GM19193 (cell line): ENCODE measurements around the gene WDR26.

ENCODE experiments used
- POLR2A ChIP-seq: IDR thresholded peaks from 4 replicates; pipeline ENCODE4 v1.6.1; 2011; ENCODE audit not compliant: insufficient read depth, insufficient read length; ENCODE audit errors: extremely low read depth

Gene WDR26

DNA sequence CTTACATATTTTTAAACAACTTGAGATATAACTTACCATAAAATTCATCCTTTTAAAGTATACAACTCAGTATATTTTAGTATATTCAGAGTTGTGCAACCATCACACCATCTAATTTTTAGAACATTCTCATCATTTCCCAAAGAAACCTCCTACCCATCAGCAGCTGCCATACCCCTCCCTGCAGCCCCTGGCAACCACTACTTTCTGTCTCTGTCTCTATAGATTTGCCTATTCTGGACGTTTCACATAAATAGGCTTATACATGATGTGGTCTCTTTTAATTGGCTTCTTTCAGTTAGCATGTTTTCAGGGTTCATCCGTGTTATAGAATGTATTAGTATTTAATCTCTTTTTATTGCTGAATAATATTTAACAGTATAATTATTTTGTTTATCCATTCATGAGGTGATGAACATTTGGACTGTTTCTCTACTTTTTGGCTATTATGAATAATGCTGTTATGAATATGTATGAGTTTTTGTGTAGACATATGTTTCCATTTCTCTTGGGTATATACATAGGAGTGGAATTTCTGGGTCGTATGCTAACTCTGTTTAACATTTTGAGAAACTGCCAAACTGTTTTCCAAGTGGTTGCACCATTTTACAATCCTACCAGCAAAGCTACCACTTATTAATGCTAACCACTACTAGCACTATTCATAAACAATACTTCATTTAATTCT, 29.5 kb downstream of the WDR26 start:
- TF ChIP-seq POLR2A: no peak

DNA sequence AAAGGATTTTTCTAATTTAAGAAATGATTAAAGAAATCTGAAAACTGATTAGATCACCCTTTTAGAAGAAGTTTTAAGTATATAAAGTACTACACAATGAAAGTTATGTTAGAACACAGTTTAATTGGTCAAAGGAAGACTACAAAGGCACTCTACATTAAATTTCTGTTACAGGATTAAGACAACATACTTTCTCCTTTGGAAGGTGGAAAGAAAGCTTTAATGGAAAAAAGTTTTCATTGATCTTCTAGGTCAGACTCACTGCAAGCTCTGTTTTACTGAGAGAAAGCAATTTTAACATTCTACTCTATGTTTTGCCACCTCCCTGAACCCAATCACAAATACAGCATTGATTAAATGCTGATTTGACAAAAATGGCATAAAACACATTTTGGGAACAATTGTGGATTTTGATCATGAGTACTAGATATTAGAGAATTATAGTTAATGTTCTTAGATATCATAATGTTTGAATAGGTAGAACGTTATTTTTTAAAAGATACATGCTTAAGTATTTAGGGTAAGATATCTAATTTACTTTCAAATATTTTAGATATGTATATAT, 32.0 kb downstream of the WDR26 start:
- no peak for TF ChIP-seq POLR2A

DNA sequence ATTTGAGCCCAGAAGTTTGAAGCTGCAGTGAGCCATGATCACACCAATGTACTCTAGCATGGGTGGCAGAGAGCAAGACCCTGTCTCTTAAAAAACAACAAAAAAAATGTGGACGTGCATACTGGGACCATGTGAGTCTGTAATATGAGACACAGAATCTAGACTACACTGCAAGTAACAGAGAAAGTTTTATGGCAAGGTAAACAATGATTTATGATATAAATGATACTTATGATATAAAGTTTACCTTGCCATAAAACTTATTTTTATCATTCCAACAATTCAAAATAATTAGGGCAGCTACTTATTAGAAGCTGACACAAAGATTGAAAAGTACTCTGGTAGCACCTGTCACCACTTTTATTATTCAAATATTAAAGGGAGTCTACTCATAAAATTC, 34.7 kb downstream of the WDR26 start:
- no peak for TF ChIP-seq POLR2A

DNA sequence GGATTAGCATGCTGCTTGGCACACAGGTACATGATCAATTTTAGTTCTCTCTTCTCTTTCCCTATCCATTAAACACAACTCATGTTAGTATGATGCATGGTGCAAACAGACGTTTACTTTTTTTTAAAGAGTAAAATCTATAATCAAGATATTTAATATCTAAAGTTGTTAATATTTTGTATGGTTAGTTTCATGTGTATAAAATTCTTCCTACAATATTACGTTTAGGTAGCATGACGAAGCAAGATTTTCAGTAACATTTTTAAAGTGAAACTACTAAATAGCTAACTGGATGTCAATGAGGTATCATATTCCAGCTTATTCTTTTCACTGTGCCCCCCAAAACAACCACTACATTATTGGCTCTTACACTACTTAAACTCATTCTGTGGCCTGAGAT, 41.3 kb downstream of the WDR26 start:
- no peak for TF ChIP-seq POLR2A

DNA sequence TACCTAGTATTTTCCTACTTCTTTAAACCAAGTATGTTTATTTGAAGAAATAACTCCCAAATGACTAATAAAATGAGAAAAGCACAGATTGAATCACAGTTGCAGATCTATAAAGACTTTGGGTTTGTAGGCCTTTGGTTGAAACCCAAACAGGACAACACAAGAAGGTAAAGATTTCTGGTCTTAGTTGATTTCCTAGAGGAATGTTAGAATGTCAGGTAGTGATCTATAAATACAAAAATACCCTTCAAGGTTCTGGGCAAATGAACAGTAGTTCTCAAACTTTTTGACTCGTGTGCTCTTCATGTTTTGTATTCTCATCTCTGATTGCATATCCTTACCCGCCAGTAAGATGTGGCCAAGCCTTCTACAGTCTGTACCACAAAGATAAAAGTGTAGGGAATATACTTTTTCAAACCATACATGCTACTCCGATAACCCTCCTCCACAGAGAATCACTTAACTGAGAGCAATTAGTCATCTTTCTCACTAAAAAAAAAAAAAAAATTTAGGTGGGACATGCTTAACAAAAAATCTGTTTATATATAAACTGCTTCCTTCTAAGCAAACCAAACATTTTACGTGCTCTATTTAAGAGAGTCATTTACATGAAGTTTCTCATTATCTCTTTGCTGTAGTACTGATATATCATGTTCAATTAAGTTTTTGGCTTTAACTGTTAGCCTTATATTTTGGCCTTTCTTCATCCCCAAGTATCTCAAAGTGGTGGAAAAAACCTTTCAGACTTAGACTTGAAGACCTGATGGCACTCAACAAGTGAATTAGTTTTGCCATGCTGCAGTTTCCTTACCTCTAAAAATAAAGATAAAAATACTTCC, 42.0 kb downstream of the WDR26 start:
- TF ChIP-seq POLR2A: no peak

DNA sequence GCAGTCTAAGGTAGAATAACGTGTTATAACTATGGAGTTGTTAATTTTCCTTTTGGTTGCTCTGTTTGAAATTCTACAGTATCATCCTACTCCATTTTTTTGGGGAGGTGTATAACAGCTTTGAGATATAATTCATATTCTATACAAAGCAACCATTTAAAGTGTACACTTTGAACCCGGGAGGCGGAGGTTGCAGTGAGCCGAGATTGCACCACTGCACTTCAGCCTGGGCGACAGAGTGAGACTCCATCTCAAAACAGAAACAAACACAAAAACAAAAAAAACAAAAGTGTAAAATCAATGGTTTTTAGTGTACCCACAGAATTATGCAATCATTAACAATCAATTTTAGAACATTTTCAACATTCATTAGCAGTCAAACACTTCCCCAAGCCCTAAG, 44.1 kb downstream of the WDR26 start:
- TF ChIP-seq POLR2A: no peak

DNA sequence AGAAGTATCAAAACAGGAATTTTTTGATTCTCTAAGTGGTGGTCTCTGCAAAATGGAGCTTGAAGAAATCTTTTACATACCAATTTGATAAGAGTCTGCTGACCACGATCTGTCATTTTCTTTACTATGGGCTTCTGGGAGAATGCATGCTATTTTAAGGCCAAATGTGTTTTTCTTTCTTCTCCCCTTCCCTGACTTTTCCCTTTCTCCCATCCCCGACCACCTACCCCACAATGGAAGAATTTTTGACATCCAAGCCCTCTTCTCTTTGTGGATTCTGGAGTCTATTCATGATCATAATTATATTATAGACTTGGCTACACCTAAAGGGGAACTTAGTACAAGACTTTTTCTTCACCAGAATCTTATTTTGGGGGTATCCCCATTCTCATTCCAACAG, 46.7 kb downstream of the WDR26 start:
- TF ChIP-seq POLR2A: no peak

DNA sequence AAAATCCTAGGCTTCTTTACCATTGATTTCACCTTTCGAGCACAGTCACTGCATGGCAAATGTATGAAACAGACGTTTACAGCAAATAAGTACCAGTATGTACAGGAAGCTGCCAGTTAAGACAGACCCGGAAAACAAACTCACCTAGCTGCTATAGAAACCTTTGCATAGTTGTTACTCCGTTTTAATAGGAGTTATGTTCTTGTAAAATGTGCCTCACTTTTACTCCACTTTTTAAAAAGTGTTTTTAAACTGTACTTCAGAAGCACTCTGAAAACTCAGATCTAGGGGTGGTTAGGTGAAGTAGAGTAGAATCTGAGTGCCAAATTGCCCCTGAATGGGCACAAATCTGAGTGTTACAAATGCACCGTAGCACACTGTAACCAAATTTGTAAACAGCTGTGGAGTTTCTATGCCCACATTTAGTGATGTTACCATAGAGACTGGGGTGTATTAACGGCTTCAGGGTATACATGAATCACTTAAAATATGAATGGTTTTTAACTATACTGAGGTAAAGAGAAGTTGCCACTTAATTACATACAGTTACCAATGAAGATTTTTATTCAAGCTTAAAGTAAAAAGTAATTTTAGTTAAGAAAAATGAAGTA, 47.2 kb downstream of the WDR26 start:
- no peak for TF ChIP-seq POLR2A

DNA sequence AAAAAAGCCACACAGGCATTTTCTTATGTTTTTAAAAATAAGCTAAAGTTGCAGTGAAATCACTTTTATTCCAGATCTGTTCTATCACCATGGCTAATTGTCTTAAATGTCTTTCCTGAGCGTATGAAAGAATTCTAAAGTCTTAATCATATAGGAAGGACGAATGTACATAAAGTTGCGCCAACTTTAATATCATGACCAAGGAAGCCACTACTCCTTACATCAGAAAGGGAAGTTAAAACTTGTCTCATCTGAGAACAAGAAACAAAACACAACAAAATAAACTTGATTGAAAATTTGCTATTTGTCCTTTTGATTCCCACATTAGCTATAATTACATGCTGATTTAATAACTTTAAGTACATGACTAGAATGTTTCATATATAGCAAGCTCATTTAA, 51.4 kb downstream of the WDR26 start:
- no peak for TF ChIP-seq POLR2A

DNA sequence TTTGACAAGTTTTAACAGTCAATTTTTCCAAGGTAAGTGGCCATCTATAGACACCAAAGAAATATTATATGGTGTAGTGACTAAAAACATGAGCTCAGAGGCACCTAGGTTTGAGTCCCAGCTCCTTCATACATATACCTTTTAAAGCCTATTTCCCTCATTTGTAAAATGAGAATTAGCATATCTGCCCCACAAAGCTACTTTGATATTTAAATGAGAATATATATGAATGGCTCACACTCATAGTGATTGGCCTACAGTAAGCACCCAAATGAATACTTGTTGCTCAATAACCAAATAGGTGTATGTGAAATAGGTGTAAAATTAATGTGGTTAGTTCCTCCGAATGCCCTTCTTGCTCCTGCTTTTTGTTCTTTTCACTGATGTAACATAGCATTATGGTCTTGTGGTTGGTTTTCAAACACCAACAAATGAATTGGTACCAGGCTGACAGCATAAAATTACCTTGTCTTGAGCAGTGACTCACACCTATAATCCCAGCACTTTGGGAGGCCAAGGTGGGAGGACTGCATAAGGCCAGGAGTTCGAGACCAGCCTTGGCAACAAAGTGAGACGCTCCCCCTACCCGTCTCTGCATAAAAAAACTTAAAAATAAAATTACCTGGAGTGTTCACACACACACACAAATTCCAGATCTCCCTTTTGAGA, 52.6 kb downstream of the WDR26 start:
- TF ChIP-seq POLR2A: no peak

DNA sequence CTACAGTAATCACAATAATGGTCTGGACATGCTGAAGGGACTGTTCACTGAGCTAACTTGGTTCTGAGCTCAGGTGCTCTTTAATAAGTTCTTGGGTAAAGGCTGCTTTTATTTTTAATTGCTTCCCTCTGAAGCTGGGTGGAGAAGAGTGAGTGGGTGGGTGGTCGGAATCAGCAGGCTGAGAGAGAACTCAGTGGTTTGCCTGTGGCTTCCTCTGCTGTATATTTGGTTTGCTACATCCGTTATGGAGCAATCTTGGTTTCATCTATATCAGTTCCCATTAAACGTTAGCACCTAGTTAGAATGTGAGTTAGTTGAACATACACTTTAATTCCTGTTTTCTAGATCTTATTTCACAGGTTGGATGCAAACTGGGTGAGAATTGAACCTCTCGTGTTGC, 54.6 kb downstream of the WDR26 start:
- no peak for TF ChIP-seq POLR2A

DNA sequence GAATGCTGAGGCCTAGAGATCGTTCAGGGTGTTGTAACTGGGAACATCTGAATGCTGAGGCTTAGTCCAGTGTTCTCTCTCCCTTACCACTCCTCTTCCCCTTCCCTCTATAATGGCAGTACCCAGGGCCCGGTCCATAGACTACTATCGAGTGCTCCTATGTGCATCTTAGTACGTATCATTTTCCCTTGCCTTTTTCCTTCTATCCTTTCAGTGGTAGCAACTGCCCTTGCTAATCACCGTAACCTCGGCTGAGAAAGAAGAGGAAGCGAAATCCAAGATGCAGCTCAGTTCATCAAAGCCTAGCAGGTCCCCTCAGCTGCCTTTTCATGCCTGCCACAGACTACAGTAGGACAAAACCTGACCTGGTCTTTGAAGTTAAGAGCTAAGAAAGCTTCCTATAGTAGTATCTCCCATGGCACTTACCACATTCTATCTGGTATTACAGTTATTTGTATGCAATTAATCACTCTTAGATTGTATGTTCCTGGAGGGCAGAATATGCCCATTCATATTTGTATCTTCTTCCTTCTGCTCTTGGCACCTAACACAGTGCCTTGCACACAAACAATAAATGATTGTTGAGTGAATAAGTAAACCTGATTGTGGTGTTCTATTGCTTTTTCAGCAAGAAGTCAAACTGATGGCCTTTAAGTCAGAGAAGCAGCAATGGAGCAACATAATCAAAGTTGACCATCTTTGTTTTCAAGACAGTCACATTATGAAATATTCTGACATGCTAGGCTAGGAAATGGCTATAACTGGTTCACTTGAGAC, 55.6 kb downstream of the WDR26 start:
- TF ChIP-seq POLR2A: no peak

DNA sequence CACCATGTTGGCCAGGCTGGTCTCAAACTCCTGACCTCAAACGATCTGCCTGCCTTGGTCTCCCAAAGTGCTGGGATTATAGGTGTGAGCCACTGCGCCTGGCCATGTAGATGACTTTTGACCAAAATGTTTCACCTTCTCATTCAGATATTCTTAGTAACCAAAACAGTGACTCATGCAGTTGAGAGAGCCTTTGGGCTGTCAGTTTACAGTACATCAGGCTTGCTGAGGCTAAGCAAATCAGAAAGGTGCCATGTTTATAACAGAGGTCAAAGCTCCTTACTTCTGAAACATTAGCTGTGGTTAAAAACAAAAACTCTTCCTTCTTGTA, 57.0 kb downstream of the WDR26 start:
- TF ChIP-seq POLR2A: no peak

DNA sequence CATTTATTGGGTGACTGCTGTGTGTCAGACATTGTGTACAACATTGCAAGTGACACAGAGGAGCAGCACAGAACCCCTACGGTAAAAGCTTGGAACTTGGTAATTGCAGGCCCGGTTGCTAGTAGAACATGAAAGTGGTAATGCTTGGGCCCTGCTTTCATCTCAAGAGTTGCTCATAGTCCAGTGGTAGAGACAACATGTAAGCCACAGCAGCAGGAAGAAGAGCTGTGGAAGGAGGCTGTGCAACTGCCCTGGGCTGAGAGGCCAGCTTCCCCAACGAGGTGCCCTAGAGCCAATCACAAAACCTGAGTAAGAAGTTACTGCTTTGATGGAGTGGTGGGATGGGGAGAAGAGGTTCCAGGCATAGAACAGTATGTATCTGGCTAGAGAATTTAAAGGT, 59.5 kb downstream of the WDR26 start:
- TF ChIP-seq POLR2A: no peak
